HS-27A (cell line): Measurements from ENCODE around the gene SGPP2.

Source experiments
- DNase-seq: peaks from one replicate; pipeline ENCODE4 v3.0.0-alpha.2; 2012; ENCODE audit warnings: low read depth, missing footprints

SGPP2 gene

GRCh38 chr2:222525811-222526210, 101.5 kb downstream of the SGPP2 start:
- no peak for DNase-seq

GRCh38 chr2:222526480-222527277, 102.3 kb downstream of the SGPP2 start:
- no peak for DNase-seq

DNA sequence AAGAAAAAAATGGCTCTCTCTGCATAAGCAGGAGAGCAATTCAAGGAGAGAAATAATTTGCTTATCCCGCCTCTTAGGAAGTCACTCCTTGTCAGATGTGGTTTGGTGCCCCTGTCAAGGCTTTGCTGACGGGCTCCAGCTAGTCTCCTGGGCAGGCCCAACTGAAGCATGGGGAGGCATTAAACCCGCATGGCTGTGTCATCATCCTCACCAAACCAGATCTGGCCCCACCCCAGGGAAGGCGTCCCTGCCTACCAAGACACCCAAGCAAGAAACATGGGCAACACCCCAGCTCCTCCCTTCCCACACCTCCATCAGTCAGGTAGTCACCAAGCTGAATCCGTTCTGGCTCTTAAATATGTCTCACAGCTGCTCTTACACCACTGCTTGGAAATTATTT, 108.0 kb downstream of the SGPP2 start:
- no peak for DNase-seq

DNA sequence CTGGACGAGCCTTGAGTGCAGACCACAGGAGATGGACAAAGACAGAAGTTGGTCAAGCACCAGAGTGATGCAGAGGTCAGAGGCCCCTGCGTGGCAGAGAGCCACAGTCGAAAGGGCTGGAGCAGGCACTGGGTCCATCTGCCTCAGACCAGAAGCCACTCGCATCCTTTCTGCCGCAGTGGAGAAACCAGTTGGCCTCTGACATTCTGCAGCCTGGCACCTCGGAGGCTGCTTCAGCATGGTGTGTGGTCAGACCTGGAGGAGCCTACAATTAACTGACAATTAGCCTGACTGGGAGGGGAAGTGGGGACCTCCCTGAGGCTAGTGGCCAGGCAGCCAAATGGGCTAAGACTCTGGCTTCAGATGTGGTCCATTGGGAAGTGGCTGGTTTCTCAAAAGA, 111.1 kb downstream of the SGPP2 start:
- DNase-seq: no peak

DNA sequence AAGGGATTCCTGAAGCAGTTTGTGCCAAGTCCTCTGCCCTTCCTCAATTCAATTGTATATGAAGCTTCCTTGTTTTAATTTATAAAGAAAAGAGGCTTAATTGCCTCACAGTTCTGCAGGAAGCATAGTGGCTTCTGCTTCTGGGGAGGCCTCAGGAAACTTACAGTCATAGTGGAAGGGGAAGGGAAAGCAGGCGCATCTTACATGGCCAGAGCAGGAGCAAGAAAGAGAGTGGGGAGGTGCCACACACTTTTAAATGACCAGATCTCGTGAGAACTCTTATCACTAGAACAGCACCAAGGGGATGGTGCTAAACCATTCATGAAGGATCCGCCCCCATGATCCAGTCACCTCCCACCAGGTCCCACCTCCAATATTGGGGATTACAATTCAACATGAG, 114.2 kb downstream of the SGPP2 start:
- no peak for DNase-seq

DNA sequence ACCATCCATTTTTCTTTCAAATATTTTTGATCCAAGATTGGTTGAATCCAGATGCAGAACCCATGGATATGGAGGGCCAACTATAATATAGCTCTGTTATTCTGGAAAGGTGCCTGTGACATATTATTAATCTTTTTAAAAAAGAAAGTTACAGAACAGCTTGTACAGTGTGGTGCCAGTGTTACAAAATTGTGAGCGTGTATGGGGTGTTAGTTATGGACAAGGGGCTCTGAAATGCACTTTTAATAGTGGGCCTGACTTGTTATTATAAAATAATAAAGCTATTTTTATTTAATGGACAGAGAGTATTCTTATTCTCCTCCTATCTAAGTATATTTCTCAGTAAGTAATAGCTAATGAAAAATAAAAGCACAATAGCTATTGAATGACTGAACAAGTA, 120.3 kb downstream of the SGPP2 start:
- no peak for DNase-seq

DNA sequence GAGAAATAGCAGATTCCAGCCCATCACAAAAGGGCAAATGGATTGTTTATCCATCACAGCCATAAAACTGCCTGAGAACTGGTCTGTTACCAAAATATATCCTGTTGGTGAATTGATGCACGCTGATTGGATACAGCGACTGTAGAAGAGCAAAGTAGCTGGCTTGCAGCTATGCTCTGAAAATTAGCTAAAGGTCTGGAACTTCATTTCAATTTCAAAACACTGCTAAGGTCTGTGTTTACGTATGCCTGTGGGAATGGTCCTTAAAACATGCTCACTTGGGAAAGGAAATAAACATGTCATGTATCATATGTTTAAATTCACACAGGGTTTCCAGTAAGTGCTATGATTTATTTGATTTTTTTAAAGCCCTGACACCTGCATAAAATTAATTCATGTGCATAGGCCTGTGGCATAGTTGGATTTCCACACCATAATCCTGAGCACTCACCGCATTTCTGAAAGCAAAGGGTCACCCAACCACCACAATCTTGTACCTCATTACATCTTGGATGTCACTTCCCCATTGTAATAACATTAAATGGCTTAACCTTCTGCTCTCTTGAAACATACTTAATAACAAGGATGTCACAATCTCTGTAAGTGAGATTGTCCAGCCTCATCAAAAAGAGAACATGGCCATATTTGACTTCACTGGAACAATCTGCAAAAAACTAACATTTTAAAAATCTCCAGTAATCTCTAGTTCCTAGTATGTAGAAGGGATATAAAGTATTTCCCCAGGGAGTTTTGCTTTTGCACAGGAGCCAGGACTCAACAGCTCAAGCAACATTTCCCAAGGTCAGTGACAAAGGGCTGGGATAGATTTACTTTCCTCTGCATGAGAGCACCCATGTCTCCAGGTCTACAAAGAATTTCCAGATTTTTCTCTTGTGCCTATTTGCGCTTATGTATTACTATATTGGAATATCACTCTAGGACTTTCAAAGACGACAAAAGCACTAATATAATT, 121.8 kb downstream of the SGPP2 start:
- no peak for DNase-seq

- no peak for DNase-seq
These were observed 122.7 kb downstream of the SGPP2 start for GRCh38 chr2:222547083-222547482.

DNA sequence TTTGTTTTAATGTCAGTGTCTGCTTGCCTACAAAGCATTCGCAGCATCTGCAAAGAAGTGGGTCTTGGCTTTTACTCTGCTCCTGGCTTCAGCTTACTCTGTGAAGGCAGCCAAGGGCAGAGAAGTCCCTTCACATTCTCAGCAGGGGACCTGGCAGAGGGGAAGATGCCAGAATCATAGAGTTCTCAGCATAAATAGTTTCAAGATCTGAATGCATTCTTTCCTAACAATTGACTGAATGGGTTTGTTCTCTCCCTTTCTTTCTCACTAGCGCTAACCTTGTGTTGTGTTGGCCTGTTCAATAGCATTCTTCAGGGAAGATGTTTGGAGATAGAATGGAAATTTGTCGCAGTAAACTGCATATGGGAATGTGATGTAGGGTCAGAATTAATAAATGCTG, 124.6 kb downstream of the SGPP2 start:
- no peak for DNase-seq

- DNase-seq: no peak
These were observed 130.2 kb downstream of the SGPP2 start for GRCh38 chr2:222554517-222554916.

DNA sequence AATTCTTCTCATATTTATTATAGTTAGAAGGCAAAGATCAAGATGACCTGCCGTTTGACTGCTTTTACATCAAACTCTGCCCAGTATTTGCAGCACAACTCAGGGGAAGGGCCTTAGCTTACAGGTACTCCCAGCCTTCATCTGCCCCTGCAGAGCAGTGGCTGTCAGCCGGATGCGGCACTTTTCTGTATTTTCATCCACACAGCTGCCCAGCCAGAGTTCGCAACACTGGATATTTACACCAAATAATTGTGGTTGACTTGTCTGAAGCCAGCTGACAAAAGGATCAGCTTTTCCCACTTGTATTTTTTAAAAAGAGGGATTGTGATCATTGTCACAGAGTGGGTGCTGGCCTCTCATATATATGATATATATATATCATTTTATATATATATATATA, 136.8 kb downstream of the SGPP2 start:
- no peak for DNase-seq

DNA sequence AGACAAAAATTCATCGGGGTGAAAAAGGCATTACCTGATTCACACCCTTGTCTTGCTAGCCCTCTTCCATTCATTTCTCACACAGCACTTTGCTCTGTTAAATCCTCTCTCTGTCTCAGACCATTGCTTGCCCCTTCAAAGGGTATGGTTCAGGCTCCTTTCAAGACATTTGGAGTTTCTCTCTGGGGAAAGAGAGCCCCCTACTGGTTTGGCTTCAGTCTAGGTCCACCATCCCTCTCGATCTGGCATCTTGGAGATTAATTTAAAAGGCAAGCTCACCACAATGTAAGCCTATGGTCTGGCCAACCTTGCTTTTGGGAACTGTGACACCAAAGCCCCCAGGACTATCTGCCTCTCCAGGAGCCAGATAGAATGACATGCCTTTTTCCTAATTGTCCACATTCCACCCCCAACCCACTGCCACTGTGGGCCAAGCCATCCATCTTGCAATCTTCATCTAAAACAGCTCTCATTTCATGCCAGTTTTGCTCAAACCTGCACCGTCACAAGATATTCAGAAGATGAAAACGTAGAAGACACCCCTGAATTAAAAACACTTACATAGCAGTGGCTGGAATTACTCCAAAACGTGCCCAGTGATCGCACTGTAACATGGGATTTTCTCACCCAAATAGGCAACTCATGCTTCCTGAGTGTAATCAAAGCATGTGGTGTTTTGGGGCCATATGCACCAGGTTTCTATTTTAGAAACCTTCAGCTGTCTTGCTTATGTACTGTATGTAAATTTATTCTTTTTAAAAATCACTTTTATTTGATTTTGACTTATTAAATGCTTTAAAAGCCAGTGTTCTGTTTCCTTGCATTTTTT, 137.7 kb downstream of the SGPP2 start:
- DNase-seq: no peak

DNA sequence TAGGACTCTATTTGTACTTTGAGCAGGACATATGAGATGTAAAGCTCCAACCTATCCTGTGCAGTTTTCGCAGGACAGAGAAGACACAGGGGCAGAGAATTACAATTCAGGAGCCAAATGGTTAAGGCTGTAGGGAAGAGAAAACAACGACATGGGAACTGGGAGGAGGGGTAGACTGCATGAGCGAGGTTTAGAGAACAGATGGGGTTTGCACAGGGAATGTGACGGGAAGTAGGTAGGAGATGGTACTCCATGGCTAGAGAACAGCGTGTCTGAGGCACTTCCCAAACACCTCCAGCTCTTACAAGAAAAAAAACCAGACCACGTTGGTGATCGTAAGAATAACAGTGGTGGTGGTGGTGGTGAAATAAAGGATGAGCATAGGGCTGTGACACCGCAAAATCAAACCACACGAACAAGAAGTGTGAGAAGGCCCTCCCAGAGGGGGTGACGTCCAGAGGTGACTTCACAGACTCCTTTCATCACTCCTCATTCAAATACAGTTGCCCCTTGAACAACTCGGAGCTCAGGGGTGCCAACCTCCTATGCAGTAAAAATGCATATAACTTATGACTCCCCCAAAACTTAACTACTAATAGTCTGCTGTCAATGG, 138.9 kb downstream of the SGPP2 start:
- no peak for DNase-seq

DNA sequence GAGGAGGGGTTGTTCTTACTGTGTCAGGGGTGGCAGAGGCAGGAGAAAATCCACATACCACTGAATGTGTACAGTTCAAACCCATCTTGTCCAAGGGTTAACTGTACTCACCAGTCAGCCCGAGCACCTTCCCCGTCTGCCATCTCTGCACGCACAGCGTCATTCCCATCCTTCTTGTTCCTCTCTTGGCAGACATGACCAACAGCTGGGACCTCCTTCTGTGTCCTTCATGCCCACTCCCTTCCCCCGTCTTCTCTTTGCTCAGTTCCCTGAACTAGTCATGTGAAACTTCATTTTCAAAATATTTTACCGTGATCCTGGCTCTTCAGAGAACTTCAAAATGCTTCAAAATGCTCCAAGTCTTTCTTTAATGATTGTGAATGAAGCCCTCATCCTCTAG, 139.6 kb downstream of the SGPP2 start:
- DNase-seq: no peak

- DNase-seq: no peak
These were observed 141.9 kb downstream of the SGPP2 start for GRCh38 chr2:222566229-222566628.

GRCh38 chr2:222568865-222569264, 144.5 kb downstream of the SGPP2 start:
- no peak for DNase-seq

GRCh38 chr2:222569826-222570225, 145.5 kb downstream of the SGPP2 start:
- DNase-seq: no peak

DNA sequence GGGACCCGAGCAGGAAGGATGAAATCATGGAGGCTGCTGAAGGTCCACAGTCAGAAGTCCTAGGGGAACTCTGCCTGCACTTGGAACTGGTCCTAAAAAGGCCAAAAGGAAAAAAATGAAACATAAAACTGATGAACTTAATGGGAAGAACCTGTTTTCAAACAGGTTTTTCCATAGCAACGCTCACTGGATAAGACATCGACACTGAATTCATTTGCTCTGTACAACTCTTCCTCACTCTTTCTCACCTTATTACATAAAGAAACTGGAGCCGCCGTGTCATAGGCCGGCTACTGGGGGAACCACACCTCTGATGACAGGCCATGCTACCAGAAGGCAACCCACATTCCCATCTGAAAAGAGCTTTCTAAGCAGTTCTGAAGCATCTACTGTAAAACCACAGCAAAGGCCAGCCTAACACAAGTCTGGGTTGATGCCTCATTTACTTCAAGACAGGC, 147.9 kb downstream of the SGPP2 start:
- no peak for DNase-seq

DNA sequence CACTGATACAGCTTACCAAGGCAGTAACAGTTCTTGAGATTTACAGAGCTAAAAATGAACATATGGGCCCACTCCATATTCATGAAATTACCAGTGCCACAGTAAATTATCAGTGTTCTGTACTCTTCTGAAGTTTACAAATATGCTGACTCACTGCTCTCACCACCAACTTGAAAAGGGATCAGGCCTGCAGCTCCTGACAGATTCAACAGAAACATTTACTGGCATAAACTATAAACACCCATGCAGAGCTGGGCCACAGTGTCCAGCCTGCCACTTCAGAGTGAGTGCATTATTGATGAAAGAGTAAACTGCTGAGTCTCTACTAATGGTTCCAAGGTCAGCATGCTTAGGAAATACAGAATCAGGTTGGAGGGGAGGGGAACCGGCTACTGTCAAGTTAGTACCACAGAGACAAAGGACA, 148.4 kb downstream of the SGPP2 start:
- DNase-seq: no peak

DNA sequence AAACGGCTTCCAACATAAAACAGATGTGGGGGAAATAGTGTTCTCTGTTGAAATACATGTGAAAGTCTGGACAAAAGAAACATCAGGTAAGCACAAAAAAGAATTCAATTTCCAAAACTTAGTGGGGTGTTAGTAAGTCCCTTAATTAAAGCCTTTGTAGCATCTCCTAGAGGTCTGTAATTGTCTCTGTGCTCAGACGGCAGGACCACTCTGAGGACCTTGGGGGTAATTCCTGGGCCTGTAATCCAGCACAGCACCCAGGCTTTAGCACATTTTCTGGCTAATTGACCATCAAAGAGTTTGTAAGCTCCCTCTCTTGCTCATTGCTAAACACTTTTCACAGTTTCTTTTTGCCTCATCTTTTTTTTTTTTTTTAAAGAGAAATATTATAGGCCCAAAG, 151.3 kb downstream of the SGPP2 start:
- DNase-seq: no peak

GRCh38 chr2:222576171-222577081, 152.1 kb downstream of the SGPP2 start:
- no peak for DNase-seq
